ENCODE results near the gene RGPD4.
A peak's percentile ranks its signal among the peaks of the same experiment; 100 is the strongest.
"Not testable (repeated sequence)": the region's sequence is repeated elsewhere in the genome, so short reads cannot be mapped to it uniquely, and the experiment has no call there.

DNA sequence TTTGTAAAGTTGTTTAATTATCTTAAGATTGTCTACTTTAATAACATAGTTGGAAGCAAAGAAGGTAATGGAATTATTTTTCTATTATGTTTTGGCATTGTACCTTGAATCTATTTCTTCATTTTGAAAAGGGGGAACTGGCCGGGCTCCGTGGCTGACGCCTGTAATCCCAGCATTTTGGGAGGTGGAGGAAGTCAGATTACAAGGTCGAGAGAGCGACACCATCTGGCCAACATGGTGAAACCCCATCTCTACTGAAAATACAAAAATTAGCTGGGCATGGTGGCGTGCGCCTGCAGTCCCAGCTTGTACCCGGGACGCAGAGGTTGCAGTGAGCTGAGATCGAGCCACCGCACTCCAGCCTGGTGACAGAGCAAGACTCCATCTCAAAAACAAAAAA is 6.9 kb downstream of the RGPD4 start:
- TF ChIP-seq, protein P1, sequence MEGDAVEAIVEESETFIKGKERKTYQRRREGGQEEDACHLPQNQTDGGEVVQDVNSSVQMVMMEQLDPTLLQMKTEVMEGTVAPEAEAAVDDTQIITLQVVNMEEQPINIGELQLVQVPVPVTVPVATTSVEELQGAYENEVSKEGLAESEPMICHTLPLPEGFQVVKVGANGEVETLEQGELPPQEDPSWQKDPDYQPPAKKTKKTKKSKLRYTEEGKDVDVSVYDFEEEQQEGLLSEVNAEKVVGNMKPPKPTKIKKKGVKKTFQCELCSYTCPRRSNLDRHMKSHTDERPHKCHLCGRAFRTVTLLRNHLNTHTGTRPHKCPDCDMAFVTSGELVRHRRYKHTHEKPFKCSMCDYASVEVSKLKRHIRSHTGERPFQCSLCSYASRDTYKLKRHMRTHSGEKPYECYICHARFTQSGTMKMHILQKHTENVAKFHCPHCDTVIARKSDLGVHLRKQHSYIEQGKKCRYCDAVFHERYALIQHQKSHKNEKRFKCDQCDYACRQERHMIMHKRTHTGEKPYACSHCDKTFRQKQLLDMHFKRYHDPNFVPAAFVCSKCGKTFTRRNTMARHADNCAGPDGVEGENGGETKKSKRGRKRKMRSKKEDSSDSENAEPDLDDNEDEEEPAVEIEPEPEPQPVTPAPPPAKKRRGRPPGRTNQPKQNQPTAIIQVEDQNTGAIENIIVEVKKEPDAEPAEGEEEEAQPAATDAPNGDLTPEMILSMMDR (IDR thresholded peaks at IDR 0.05): peak; percentile 20; the same call in 1 of the 2 replicates
- TF ChIP-seq HMGXB4 (CRISPR knock-in tag; IDR thresholded peaks at IDR 0.05); ZNF138 (CRISPR knock-in tag; conservative IDR thresholded peaks at IDR 0.05); MYBL2 (CRISPR knock-in tag; IDR thresholded peaks at IDR 0.05); ZBTB21 (CRISPR knock-in tag; IDR thresholded peaks at IDR 0.05; ENCODE audit: borderline replicate concordance); FOXJ3 (CRISPR knock-in tag; IDR thresholded peaks at IDR 0.05; ENCODE audit: borderline replicate concordance); ESRRA (CRISPR knock-in tag; IDR thresholded peaks at IDR 0.05; ENCODE audit: borderline replicate concordance); USF2 (CRISPR knock-in tag; IDR thresholded peaks at IDR 0.05); KAT7 (CRISPR knock-in tag; IDR thresholded peaks at IDR 0.05; ENCODE audit: borderline replicate concordance); ZNF219 (CRISPR knock-in tag; IDR thresholded peaks at IDR 0.05; ENCODE audit: borderline replicate concordance); PRRX2 (CRISPR knock-in tag; IDR thresholded peaks at IDR 0.05): not testable (repeated sequence)
- TF ChIP-seq, protein P2, sequence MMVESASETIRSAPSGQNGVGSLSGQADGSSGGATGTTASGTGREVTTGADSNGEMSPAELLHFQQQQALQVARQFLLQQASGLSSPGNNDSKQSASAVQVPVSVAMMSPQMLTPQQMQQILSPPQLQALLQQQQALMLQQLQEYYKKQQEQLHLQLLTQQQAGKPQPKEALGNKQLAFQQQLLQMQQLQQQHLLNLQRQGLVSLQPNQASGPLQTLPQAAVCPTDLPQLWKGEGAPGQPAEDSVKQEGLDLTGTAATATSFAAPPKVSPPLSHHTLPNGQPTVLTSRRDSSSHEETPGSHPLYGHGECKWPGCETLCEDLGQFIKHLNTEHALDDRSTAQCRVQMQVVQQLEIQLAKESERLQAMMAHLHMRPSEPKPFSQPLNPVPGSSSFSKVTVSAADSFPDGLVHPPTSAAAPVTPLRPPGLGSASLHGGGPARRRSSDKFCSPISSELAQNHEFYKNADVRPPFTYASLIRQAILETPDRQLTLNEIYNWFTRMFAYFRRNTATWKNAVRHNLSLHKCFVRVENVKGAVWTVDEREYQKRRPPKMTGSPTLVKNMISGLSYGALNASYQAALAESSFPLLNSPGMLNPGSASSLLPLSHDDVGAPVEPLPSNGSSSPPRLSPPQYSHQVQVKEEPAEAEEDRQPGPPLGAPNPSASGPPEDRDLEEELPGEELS (CRISPR knock-in tag; IDR thresholded peaks at IDR 0.05): not testable (repeated sequence)
- TF ChIP-seq, protein P3, sequence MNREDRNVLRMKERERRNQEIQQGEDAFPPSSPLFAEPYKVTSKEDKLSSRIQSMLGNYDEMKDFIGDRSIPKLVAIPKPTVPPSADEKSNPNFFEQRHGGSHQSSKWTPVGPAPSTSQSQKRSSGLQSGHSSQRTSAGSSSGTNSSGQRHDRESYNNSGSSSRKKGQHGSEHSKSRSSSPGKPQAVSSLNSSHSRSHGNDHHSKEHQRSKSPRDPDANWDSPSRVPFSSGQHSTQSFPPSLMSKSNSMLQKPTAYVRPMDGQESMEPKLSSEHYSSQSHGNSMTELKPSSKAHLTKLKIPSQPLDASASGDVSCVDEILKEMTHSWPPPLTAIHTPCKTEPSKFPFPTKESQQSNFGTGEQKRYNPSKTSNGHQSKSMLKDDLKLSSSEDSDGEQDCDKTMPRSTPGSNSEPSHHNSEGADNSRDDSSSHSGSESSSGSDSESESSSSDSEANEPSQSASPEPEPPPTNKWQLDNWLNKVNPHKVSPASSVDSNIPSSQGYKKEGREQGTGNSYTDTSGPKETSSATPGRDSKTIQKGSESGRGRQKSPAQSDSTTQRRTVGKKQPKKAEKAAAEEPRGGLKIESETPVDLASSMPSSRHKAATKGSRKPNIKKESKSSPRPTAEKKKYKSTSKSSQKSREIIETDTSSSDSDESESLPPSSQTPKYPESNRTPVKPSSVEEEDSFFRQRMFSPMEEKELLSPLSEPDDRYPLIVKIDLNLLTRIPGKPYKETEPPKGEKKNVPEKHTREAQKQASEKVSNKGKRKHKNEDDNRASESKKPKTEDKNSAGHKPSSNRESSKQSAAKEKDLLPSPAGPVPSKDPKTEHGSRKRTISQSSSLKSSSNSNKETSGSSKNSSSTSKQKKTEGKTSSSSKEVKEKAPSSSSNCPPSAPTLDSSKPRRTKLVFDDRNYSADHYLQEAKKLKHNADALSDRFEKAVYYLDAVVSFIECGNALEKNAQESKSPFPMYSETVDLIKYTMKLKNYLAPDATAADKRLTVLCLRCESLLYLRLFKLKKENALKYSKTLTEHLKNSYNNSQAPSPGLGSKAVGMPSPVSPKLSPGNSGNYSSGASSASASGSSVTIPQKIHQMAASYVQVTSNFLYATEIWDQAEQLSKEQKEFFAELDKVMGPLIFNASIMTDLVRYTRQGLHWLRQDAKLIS (CRISPR knock-in tag; IDR thresholded peaks at IDR 0.05; ENCODE audit: borderline replicate concordance): not testable (repeated sequence)
